Spleen (tissue), 11 donors: ENCODE measurements around the gene RAC2. TPM values are rescaled to one million over a fixed set of nuclear protein-coding genes. Genes with fewer than 3 reads are reported as not detected.

ENCODE experiments used
- DNase-seq: peaks from one replicate; pipeline ENCODE4 v3.0.0-alpha.2; 2020
- H3K27ac ChIP-seq, 8 donors: fragments of 200-600 bp; sonication (generic) in 7 of 8; 1 replicate in 4 of 8; 2 replicates in 4 of 8; pipeline versions ENCODE4 v1.5.0 to v1.8.0; 2016 to 2021; ENCODE audit warnings: inconsistent platforms in 4 of 8, mild to moderate bottlenecking in 4 of 8, moderate library complexity in 1 of 8
- H3K27me3 ChIP-seq, 7 donors: fragments of 200-600 bp; sonication (generic) in 6 of 7; replicated peaks in 1 of 7; 1 replicate in 4 of 7; 2 replicates in 3 of 7; pipeline versions ENCODE4 v1.5.0 to v1.8.0; 2016 to 2021; ENCODE audit warnings: inconsistent platforms in 3 of 7, mild to moderate bottlenecking in 1 of 7
- H3K36me3 ChIP-seq, 6 donors: fragments of 200-600 bp; sonication (generic) in 5 of 6; 1 replicate in 4 of 6; 2 replicates in 2 of 6; pipeline versions ENCODE4 v1.5.0 to v1.8.0; 2016 to 2021; ENCODE audit warnings: inconsistent platforms in 2 of 6
- H3K4me1 ChIP-seq, 6 donors: fragments of 200-600 bp; sonication (generic) in 5 of 6; 1 replicate in 3 of 6; 2 replicates in 3 of 6; pipeline versions ENCODE4 v1.5.0 to v1.8.0; 2016 to 2021; ENCODE audit warnings: inconsistent platforms in 3 of 6
- H3K4me3 ChIP-seq, 8 donors: fragments of 200-600 bp; sonication (generic) in 7 of 8; 1 replicate in 4 of 8; 2 replicates in 4 of 8; pipeline versions ENCODE4 v1.5.0 to v1.8.0; 2016 to 2021; ENCODE audit warnings: inconsistent platforms in 4 of 8, mild to moderate bottlenecking in 4 of 8, moderate library complexity in 2 of 8
- H3K9me3 ChIP-seq, 8 donors: fragments of 200-600 bp; sonication (generic) in 7 of 8; 1 replicate in 4 of 8; 2 replicates in 4 of 8; pipeline versions ENCODE4 v1.5.0 to v1.8.0; 2016 to 2021; ENCODE audit warnings: inconsistent platforms in 4 of 8
- POLR2A ChIP-seq, 3 donors: fragments of 450-650 bp; IDR thresholded peaks; one replicate each; pipeline ENCODE4 v1.5.1; 2017; ENCODE audit warnings: antibody characterized with exemption in 3 of 3, mild to moderate bottlenecking in 1 of 3
- POLR2AphosphoS5 ChIP-seq, 3 donors: sonication (generic); formaldehyde crosslinking; IDR thresholded peaks; one replicate each; pipeline ENCODE4 v1.5.1; 2017; ENCODE audit warnings: antibody characterized with exemption in 3 of 3
- WGBS, 5 donors: extraction: QIAGEN DNeasy Blood & Tissue Kit in 3 of 5; methylation state at CpG; one replicate each; pipeline versions ENCODE4 v1.1.5 to v1.1.7; 2013 to 2018; 5-methylcytosine and 5-hydroxymethylcytosine counted together
- intact Hi-C: fragments of 100-400 bp; cut with DNase I; formaldehyde crosslinking; loops from one replicate; pipeline ENCODE4 v1.15.0; 2023; ENCODE audit warnings: low total_unique reads
- polyA plus RNA-seq, 3 donors: library from polyadenylated mRNA; stranded (reverse); fragments of 200-250 nt; gene quantifications; one replicate each; pipeline ENCODE4 v1.2.1, GENCODE V29; 2013
- total RNA-seq, 7 donors: library from RNA; depleted of rRNA in 3 of 7; stranded (reverse); fragments of >200 nt in 3 of 7; fragmentation: NEBNext Ultra II Directional in 4 of 7; extraction: Animal tissue kit (Norgen Biotek cat#: 25700) in 4 of 7; gene quantifications; one replicate each; pipeline versions ENCODE4 v1.1.0 to v1.2.1, GENCODE V29; 2016 to 2021
- TF ChIP-seq, protein P1 (sequence below), 11 experiments: fragments of 200-600 bp in 7 of 11; fragments of 450-650 bp in 4 of 11; sonication (generic) in 4 of 11; IDR thresholded peaks in 8 of 11; conservative IDR thresholded peaks in 3 of 11; 1 replicate in 7 of 11; 2 replicates in 4 of 11; pipeline versions ENCODE4 v1.4.0 to v1.8.0; 2016 to 2021; ENCODE audit warnings: antibody characterized with exemption in 11 of 11, inconsistent platforms in 4 of 11, mild to moderate bottlenecking in 1 of 11
- donor health status: healthy with polysubstance abuse.
- donor health status: DM: no; HTN: no; CAD: no; lungs with moderate emphysema.
- donor health status: DM: no; HTN: no; CAD: no.
- donor health status: Bipolar disorder and iron deficiency.
- donor health status: healthy.
- donor health status: DM: no; HTN: no; CAD: no.
- donor health status: DM: yes; HTN: yes; CAD: no.

RAC2 gene
- total and polyA plus RNA-seq, 10 donors: 270 to 493 (median 393) TPM

DNA sequence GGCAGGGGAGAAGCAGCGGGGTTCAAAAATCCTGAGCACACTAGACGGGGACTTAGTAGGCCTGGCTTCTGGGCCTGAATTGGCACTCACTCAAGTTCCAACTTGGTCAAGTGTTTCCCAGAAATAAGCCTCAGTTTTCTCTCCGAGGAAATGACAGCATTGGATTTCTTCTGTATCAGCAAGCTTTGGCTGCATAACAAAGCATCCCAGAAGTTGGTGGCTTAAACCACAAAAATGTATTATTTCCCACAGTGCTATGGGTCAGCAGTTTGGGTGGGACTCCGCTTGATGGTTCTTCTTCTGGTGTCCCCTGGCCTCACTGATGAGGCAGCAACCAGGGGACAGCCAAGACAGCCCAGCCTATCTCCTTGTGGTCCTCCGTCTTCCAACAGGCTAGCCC lies 36.6 kb upstream of the RAC2 start:
- H3K27ac ChIP-seq: peak overlapping the region in 3 of 8 donors; percentile 93 to 95 (median 95)
- no peak for TF ChIP-seq POLR2AphosphoS5 (IDR thresholded peaks at IDR 0.05)
- no peak for TF ChIP-seq POLR2A (IDR thresholded peaks at IDR 0.05)
- TF ChIP-seq, protein P1, sequence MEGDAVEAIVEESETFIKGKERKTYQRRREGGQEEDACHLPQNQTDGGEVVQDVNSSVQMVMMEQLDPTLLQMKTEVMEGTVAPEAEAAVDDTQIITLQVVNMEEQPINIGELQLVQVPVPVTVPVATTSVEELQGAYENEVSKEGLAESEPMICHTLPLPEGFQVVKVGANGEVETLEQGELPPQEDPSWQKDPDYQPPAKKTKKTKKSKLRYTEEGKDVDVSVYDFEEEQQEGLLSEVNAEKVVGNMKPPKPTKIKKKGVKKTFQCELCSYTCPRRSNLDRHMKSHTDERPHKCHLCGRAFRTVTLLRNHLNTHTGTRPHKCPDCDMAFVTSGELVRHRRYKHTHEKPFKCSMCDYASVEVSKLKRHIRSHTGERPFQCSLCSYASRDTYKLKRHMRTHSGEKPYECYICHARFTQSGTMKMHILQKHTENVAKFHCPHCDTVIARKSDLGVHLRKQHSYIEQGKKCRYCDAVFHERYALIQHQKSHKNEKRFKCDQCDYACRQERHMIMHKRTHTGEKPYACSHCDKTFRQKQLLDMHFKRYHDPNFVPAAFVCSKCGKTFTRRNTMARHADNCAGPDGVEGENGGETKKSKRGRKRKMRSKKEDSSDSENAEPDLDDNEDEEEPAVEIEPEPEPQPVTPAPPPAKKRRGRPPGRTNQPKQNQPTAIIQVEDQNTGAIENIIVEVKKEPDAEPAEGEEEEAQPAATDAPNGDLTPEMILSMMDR (IDR thresholded peaks at IDR 0.05 in 8 of 11, conservative IDR thresholded peaks at IDR 0.05 in 3 of 11): no peak
- WGBS, 5 donors: 93 to 99% (median 95%) methylated on average over 5 of the region's 5 CpGs
- H3K4me1 ChIP-seq: peaks cover 10 to 99% (median 53%) of the 10 kb centered on the region in 6 donors
- no peak overlapping the region for H3K4me3 ChIP-seq
- no peaks in the 10 kb centered on the region for H3K9me3 ChIP-seq
- H3K27me3 ChIP-seq: peaks cover 0 to 6% (median 0%) of the 10 kb centered on the region in 7 donors
- DNase-seq: no peak
- peaks cover 0 to 4% (median under 1%) of the 10 kb centered on the region in 6 donors for H3K36me3 ChIP-seq
- intact Hi-C loops: no loop called here

DNA sequence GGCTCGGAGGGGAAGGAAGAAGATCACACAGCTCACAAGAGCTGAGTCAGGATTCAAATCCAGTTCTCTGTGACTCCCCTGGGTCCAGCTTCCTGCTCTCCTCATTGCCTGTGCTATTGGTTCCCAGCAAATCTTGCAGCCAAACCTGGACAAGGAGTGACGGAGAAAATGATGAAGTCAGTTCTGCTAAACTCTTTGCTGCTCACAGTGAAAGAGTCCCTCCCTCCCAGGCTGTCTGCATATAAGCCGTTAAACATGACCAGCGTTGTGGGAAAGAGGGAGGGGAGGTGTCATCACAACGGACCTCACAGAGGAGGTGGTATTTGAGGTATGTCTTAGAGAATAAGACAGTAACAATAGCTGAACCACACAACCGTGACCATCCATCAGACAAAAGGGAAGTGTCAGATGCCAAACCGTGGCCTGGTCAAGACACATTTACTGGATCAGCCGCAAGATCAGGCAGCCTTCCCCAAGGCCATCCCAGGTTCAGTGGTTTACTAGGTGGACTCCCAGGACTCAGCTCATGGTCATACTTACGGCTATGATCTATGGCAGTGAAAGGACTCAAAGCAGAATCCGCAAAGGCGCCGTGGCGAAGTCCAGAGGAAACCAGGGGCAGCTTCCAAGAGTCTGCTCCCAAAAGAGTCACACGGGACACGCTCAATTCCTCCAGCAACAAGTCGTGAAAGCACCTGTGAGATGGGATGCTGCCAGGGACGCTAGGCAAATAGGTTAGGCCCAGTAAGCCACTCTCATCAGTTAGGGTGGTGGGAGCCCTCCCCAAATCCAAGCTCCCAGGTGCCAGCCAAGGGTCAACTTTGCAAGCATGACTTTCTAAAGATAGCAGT lies 35.5 kb upstream of the RAC2 start:
- peaks cover 0 to 6% (median 0%) of the 10 kb centered on the region in 7 donors for H3K27me3 ChIP-seq
- 57 to 68% (median 62%) methylated on average over 13 to 17 of the region's 17 CpGs for whole genome bisulfite sequencing, 5 donors
- no peak overlapping the region for H3K4me3 ChIP-seq
- H3K36me3 ChIP-seq: no peaks in the 10 kb centered on the region
- H3K27ac ChIP-seq: peak overlapping the region in 3 of 8 donors; percentile 21 to 50 (median 34)
- peaks cover 6 to 99% (median 53%) of the 10 kb centered on the region in 6 donors for H3K4me1 ChIP-seq
- peak; percentile 52 for DNase-seq
- no peaks in the 10 kb centered on the region for H3K9me3 ChIP-seq
- no peak for TF ChIP-seq POLR2AphosphoS5 (IDR thresholded peaks at IDR 0.05)
- TF ChIP-seq, protein P1 (IDR thresholded peaks at IDR 0.05 in 8 of 11, conservative IDR thresholded peaks at IDR 0.05 in 3 of 11): no peak
- intact Hi-C loops: no loop called here

DNA sequence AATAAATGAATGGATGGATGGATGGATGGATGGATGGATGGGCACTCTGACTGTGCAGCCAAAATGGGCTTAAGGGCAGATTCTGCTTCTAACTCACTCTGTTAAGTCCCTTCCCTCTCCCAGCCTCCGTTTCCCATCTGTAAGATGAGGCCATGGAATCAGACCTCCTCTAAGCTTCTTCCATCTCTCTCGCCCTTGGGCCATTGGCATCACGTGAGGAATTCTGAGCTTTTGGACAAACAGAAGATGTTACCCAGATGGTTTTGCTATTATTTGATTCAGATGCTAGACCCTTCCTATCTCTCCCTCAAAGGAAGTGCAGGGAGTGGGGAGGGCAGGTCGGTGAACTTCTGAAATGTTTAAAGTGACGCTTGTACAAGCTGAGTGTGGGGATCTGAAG lies 34.2 kb upstream of the RAC2 start:
- Histone ChIP-seq H3K27me3 (peaks cover 0 to 5% (median 0%) of the 10 kb centered on the region in 7 donors), H3K36me3 (no peaks in the 10 kb centered on the region), H3K27ac (no peak overlapping the region), H3K4me3 (no peak overlapping the region), H3K9me3 (no peaks in the 10 kb centered on the region), H3K4me1 (peaks cover 5 to 99% (median 51%) of the 10 kb centered on the region in 6 donors)
- intact Hi-C loops: no loop called here
- peak; percentile 6 for DNase-seq
- WGBS, 5 donors: 54 to 74% (median 70%) methylated on average over 5 of the region's 5 CpGs
- TF ChIP-seq POLR2A (IDR thresholded peaks at IDR 0.05): no peak

DNA sequence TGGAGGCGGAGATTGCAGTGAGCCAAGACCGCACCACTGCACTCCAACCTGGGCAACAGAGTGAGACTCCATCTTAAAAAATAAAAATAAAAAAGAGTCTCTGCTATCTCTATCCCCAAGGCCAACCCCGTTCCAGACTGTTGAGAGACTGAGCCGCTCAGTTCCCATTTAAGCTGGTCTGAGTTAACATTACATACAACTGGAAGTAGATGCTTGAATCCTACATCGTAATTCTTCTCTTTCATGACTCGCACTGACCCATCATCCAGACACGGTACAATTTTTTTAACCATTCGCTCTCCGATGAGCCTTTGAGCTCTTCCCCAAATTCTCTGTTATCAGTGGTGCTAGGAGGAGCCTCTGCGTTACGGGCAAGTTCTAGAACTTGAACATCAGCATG lies 33.3 kb upstream of the RAC2 start:
- peaks cover 5 to 93% (median 46%) of the 10 kb centered on the region in 6 donors for H3K4me1 ChIP-seq
- no peaks in the 10 kb centered on the region for H3K36me3 ChIP-seq
- H3K9me3 ChIP-seq: no peaks in the 10 kb centered on the region
- H3K27me3 ChIP-seq: no peaks in the 10 kb centered on the region
- no peak overlapping the region for H3K4me3 ChIP-seq
- 82 to 90% (median 83%) methylated on average over 11 of the region's 11 CpGs for WGBS, 5 donors
- intact Hi-C loops: no loop called here
- no peak overlapping the region for H3K27ac ChIP-seq
- DNase-seq: no peak
- TF ChIP-seq POLR2AphosphoS5 (IDR thresholded peaks at IDR 0.05): no peak

DNA sequence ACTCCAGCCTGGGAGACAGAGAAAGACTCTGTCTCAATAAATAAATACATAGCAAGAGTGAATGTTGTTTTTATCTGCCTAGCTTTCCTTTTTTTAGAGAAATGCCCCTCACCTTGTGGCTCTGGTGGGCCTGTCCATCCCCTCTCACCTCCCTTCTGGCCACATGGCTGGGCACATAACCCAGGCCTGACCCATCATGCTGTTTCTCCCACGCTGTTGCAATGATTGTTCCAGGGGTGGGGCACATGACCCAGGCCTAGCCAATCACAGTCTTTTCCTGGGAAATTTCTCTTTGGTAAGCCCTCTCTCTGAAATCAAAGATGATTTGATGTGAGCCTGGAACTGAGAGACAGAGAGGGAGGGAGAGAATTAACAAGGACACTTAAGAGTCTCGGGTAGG lies 32.7 kb upstream of the RAC2 start:
- peak; percentile 40 for DNase-seq

More for the DNA sequence above, 32.7 kb upstream of the RAC2 start:
- Histone ChIP-seq H3K4me3 (no peak overlapping the region), H3K4me1 (peaks cover 2 to 89% (median 40%) of the 10 kb centered on the region in 6 donors), H3K27ac (no peak overlapping the region), H3K9me3 (no peaks in the 10 kb centered on the region), H3K36me3 (no peaks in the 10 kb centered on the region), H3K27me3 (no peaks in the 10 kb centered on the region)
- TF ChIP-seq POLR2A (IDR thresholded peaks at IDR 0.05) (no peak), POLR2AphosphoS5 (IDR thresholded peaks at IDR 0.05) (no peak)
- TF ChIP-seq, protein P1 (IDR thresholded peaks at IDR 0.05 in 8 of 11, conservative IDR thresholded peaks at IDR 0.05 in 3 of 11): no peak
- intact Hi-C loops: no loop called here
- 63 to 81% (median 73%) methylated on average over 2 of the region's 2 CpGs for WGBS, 5 donors
